Measurements from ENCODE around the gene TEKTIP1. TPM values are rescaled to one million over a fixed set of nuclear protein-coding genes. Genes with fewer than 3 reads are reported as not detected.

Gene TEKTIP1
- total RNA-seq, 1 donor from 2014 or later: not detected

DNA sequence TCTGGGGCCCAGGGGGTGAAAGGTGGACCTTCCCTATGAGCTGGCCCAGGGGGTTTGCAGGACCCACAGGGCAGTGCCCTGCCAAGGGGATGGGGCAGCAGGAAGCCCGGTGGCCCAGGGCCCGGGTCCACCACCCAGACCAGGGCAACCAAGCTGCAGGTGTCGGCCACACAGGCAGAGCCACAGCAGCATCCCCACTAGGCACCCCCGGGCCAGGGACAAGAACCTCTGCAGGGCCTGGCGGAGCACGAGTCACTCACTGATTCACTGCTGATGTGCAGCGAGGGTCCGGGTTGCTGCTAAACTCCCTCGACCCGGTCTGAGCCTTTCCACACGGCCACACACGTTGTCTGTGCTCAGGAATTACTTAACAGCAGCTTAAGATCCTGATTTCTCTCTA, 24.0 kb upstream of the TEKTIP1 start:
- H3K4me3 ChIP-seq (ENCODE audit: low read depth, low read length): no peak overlapping the region
- TF ChIP-seq, protein P1, sequence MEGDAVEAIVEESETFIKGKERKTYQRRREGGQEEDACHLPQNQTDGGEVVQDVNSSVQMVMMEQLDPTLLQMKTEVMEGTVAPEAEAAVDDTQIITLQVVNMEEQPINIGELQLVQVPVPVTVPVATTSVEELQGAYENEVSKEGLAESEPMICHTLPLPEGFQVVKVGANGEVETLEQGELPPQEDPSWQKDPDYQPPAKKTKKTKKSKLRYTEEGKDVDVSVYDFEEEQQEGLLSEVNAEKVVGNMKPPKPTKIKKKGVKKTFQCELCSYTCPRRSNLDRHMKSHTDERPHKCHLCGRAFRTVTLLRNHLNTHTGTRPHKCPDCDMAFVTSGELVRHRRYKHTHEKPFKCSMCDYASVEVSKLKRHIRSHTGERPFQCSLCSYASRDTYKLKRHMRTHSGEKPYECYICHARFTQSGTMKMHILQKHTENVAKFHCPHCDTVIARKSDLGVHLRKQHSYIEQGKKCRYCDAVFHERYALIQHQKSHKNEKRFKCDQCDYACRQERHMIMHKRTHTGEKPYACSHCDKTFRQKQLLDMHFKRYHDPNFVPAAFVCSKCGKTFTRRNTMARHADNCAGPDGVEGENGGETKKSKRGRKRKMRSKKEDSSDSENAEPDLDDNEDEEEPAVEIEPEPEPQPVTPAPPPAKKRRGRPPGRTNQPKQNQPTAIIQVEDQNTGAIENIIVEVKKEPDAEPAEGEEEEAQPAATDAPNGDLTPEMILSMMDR (conservative IDR thresholded peaks at IDR 0.05; ENCODE audit: low read depth, low read length): no peak
- DNase-seq (ENCODE audit: low read depth): no peak

DNA sequence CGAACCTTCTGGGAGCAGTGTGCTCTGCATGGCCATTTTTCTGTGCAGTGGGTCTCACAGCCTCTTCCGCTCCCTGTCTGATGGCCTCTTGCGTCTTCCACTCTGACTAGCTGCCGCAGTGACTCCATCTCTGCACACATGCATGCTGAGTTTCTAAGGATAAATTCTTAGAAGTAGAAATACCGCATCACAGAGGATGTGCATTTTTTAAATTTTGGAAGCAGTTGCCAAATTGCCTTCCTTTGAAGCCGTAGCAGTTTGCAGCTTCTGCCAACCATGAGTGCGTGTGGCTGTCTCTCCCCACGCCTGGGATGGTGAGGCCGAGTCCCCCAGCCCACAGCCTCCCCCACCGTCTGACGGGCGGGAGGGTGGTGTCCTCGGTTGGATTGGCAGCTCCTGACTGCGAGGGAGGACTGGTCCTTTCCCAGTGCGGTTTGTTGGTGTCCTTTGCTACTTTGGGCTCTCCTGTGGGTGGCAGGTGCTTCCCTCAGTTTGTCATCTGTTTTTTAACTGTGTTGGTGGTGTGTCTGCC, 23.0 kb upstream of the TEKTIP1 start:
- TF ChIP-seq, protein P1 (conservative IDR thresholded peaks at IDR 0.05; ENCODE audit: low read depth, low read length): no peak
- H3K4me3 ChIP-seq (ENCODE audit: low read depth, low read length): no peak overlapping the region
- DNase-seq (ENCODE audit: low read depth): no peak

DNA sequence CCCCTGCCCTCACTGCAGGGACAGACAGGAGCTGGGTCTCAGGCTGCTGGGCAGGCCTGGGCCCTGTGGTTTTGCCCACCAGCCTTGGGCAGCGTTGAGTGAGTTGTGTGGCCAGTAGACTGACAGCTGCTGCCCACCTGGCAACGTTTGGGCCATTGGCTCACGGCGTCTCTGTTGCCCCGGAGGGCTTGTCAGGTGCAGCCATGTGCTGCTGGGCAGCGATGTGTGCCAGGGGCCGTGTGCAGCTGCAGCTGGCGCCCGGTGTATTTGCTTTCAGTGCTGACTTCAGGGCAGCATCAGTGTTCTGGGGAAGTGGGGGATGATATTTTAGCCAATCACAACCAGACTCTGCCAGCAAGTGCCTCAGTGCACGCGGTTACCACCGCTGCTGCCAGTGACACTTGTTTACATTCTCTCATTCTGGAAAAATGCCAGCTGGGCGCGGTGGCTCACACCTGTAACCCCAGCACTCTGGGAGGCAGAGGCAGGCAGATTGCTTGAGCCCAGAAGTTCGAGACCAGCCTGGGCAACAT, 22.2 kb upstream of the TEKTIP1 start:
- DNase-seq (ENCODE audit: low read depth): no peak
- TF ChIP-seq, protein P1 (conservative IDR thresholded peaks at IDR 0.05; ENCODE audit: low read depth, low read length): no peak
- no peak overlapping the region for H3K4me3 ChIP-seq (ENCODE audit: low read depth, low read length)

DNA sequence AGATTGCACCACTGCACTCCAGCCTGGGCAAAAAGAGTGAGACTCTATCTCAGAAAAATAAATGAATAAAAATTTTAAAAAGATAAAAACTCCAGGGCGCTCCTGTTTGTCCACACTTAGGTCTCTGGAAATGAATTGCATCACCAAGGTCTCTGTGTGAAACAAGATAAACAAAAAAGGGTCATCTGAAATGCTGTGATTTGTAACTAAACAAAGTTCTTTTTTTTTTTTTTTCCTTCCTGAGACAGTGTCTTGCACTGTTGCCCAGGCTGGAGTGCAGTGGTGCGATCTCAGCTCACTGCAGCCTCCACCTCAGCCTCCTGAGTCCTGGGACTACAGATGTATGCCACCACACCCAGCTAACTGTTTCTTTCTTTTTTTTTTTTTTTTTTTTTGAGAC, 21.3 kb upstream of the TEKTIP1 start:
- no peak overlapping the region for H3K4me3 ChIP-seq (ENCODE audit: low read depth, low read length)
- TF ChIP-seq, protein P1 (conservative IDR thresholded peaks at IDR 0.05; ENCODE audit: low read depth, low read length): no peak
- no peak for DNase-seq (ENCODE audit: low read depth)

DNA sequence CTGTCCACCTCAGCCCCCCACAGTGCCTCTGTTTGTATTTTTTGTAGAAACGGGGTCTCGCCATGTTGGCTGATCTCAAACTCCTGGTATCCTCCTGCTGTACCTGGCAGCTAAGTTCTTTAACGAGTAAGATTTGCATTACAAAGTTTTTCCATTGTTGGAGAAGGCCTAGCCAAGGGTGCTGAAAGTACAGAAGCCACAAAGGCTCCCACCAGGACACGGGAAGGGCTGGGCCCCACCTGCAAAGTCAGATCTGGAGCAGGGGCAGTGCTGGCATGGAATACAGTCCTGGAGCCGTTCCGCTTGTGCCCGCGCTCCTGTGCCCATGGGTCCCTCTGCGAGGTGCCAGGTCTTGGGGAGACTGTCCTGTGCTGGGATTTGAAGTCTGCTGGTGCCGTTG, 20.7 kb upstream of the TEKTIP1 start:
- no peak overlapping the region for H3K4me3 ChIP-seq (ENCODE audit: low read depth, low read length)
- TF ChIP-seq, protein P1 (conservative IDR thresholded peaks at IDR 0.05; ENCODE audit: low read depth, low read length): no peak
- DNase-seq (ENCODE audit: low read depth): no peak

DNA sequence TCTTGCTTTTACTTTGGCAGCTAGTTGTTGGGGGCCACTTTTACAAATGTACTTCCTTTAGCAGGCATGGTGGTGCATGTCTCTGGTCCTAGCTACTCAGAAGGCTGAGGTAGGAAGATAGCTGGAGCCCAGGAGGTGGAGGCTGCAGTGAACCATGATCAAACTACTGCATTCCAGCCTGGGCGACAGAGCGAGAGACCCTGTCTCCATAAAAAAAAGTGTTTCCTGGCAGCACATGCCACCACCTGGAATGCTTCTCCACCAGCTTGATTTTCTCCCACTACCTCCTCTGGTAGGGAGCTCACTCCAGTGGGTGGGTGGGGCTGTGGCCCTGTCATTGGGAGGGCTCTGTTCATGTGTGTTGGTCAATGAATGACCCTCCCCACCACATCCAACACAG, 20.3 kb upstream of the TEKTIP1 start:
- no peak overlapping the region for H3K4me3 ChIP-seq (ENCODE audit: low read depth, low read length)
- no peak for DNase-seq (ENCODE audit: low read depth)
- TF ChIP-seq, protein P1 (conservative IDR thresholded peaks at IDR 0.05; ENCODE audit: low read depth, low read length): no peak

DNA sequence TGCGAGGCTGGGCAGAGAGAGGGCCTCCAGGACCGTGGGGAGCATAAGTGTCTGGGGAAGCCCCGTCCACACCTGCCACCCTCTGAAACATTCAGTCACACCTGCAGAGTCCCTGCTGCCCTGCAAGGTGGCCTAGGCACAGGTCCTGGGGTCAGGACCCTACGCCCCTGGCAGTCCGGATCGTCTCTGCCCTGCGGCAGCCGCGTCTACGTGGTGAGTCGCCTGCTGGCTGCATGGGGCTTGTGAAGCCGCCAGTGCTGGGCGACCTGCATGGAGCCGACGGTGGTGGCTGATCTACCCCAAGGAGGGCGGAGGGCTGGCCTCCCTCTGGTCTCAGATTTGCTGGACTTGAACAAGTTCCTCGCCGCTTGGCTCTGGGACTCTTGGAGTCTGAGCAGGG, 19.8 kb upstream of the TEKTIP1 start:
- no peak overlapping the region for H3K4me3 ChIP-seq (ENCODE audit: low read depth, low read length)
- no peak for DNase-seq (ENCODE audit: low read depth)
- TF ChIP-seq, protein P1 (conservative IDR thresholded peaks at IDR 0.05; ENCODE audit: low read depth, low read length): no peak

All from epithelial cell of proximal tubule (primary cell).